ENCODE results near the gene KDM8. TPM values are rescaled to one million over a fixed set of nuclear protein-coding genes. Genes with fewer than 3 reads are reported as not detected.
A peak's percentile ranks its signal among the peaks of the same experiment; 100 is the strongest.

The KDM8 gene
- total RNA-seq, 2 donors from 2014 or later: 7.7 to 9.1 TPM

GRCh38 chr16:27181019-27181790 is 22.1 kb upstream of the KDM8 start:
- Mint-ChIP-seq H3K36me3 (ENCODE audit: low read depth) (no peaks in the 10 kb centered on the region), H3K4me1 (peaks cover 8% of the 10 kb centered on the region)

GRCh38 chr16:27182906-27183405 is 20.4 kb upstream of the KDM8 start:
- Mint-ChIP-seq H3K27ac (no peak overlapping the region), H3K36me3 (ENCODE audit: low read depth) (no peaks in the 10 kb centered on the region), H3K27me3 (no peaks in the 10 kb centered on the region), H3K4me1 (peaks cover 8% of the 10 kb centered on the region), H3K9me3 (no peaks in the 10 kb centered on the region), H3K4me3 (no peak overlapping the region)
- ATAC-seq (replicated peaks): no peak

More at GRCh38 chr16:27181019-27181790, 22.1 kb upstream of the KDM8 start:
- Mint-ChIP-seq H3K27ac (no peak overlapping the region), H3K4me3 (no peak overlapping the region), H3K9me3 (no peaks in the 10 kb centered on the region), H3K27me3 (no peaks in the 10 kb centered on the region)
- no peak for ATAC-seq (replicated peaks)

DNA sequence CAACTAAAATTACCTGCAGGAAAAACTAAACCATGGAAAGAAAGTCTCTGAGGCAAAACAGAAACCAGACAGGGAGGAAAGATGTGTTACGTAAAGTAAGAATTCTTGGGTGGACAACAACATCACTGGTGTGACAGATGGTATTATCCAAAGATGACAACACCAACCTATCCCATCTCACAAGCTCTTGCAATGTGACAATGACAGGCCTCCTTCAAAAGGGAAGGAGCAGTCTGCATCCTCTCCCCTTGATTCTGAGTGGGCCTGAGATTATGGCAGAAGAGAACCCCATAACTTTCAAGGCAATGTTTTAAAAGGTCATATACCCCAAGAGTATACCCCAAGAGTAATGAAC is 17.6 kb upstream of the KDM8 start:
- no peak for ATAC-seq (replicated peaks)
- no peaks in the 10 kb centered on the region for H3K9me3 Mint-ChIP-seq
- H3K4me3 Mint-ChIP-seq: no peak overlapping the region
- H3K27ac Mint-ChIP-seq: no peak overlapping the region
- H3K4me1 Mint-ChIP-seq: no peaks in the 10 kb centered on the region
- H3K36me3 Mint-ChIP-seq (ENCODE audit: low read depth): no peaks in the 10 kb centered on the region
- H3K27me3 Mint-ChIP-seq: no peaks in the 10 kb centered on the region

DNA sequence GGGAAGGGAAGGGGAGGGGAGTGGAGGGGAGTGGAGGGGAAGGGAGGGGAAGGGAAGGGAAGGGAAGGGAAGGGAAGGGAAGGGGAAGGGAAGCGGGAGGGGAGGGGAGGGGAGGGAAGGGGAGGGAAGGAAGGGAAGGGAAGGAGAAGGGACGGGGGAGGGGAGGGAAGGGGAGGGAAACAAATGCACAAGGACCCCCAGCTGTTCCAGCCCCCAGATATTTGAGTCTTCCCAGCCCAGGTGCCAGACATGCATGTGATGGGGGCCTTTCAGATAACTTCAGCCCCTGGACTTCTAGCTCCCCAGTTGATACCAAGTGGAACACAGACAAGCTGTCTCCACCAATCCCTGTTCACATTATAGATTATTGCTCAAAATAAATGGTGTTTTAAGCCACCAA is 14.7 kb upstream of the KDM8 start:
- ATAC-seq (replicated peaks): no peak
- no peaks in the 10 kb centered on the region for H3K9me3 Mint-ChIP-seq
- H3K36me3 Mint-ChIP-seq (ENCODE audit: low read depth): no peaks in the 10 kb centered on the region
- H3K27me3 Mint-ChIP-seq: no peaks in the 10 kb centered on the region
- no peaks in the 10 kb centered on the region for H3K4me1 Mint-ChIP-seq
- no peak overlapping the region for H3K4me3 Mint-ChIP-seq
- peak overlapping the region; percentile 26 for H3K27ac Mint-ChIP-seq

GRCh38 chr16:27189335-27189972 is 13.9 kb upstream of the KDM8 start:
- Mint-ChIP-seq H3K9me3 (no peaks in the 10 kb centered on the region), H3K4me3 (no peak overlapping the region), H3K4me1 (no peaks in the 10 kb centered on the region), H3K27ac (peak overlapping the region; percentile 26), H3K36me3 (ENCODE audit: low read depth) (no peaks in the 10 kb centered on the region), H3K27me3 (no peaks in the 10 kb centered on the region)
- no peak for ATAC-seq (replicated peaks)

GRCh38 chr16:27190316-27190871 is 12.9 kb upstream of the KDM8 start:
- H3K4me1 Mint-ChIP-seq: peaks cover 9% of the 10 kb centered on the region
- no peaks in the 10 kb centered on the region for H3K36me3 Mint-ChIP-seq (ENCODE audit: low read depth)
- H3K9me3 Mint-ChIP-seq: no peaks in the 10 kb centered on the region
- ATAC-seq (replicated peaks): no peak
- H3K27me3 Mint-ChIP-seq: no peaks in the 10 kb centered on the region
- H3K27ac Mint-ChIP-seq: no peak overlapping the region
- no peak overlapping the region for H3K4me3 Mint-ChIP-seq

DNA sequence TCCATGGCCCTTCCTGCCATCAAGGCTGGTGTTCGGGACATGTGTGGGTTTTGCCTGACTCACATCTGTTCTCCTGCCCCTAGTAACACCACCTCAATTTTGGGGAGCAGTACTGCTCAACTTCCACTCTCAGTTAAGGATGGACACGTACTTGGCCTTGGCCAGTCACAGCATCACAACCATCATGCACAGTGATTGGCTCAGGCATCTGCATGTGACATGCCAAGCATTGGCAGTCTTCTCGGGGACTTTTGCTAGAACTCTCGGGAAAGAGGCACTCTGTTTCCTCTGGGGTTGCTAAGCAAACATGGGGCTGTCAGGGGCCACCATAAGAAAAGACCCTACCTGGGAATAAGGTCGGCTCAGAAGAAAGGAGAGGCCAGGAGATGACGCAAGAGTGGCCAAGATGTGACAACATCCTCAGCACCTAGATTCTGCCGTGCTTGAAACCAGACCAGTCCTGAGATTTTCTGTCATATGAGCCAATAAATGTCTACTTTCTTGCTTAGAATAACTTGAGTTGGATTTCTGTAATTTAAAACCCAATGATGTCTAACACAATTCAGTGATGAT is 11.9 kb upstream of the KDM8 start:
- no peak overlapping the region for H3K4me3 Mint-ChIP-seq
- ATAC-seq (replicated peaks): no peak
- H3K27ac Mint-ChIP-seq: no peak overlapping the region
- H3K4me1 Mint-ChIP-seq: peaks cover 17% of the 10 kb centered on the region
- no peaks in the 10 kb centered on the region for H3K9me3 Mint-ChIP-seq
- no peaks in the 10 kb centered on the region for H3K36me3 Mint-ChIP-seq (ENCODE audit: low read depth)
- H3K27me3 Mint-ChIP-seq: no peaks in the 10 kb centered on the region

DNA sequence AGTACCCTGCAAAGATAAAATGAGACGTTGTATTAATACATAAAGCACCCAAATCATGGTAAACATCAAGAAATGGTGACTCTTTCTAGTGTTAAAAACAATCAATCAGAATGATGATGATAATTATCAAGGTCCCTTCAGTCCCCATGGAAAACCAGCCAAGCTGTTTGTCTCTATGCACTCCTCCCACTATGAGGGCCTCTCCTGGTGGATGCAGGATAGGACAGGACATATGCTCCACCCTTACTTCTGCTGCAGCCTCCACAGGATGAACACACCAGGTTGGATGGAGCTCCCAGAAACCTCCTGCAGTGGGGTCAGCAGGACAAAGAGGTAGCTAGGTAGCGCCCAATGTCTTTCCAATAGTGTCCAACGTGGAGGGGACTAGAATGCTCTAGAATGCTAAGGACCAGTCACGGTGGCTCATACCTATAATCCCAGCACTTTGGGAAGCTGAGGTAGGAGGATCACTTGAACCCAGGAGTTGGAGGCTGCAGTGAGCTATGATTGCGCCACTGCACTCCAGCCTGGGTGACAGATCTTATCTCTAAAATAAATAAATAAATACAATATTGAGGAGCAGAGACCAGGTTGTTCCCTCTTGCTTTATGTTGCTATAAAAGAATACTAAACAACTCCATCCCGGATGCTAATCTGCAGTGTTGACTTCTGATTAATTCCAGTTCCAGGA is 9.9 kb upstream of the KDM8 start:
- Mint-ChIP-seq H3K4me1 (peaks cover 23% of the 10 kb centered on the region), H3K27ac (no peak overlapping the region), H3K9me3 (no peaks in the 10 kb centered on the region), H3K36me3 (ENCODE audit: low read depth) (no peaks in the 10 kb centered on the region), H3K27me3 (no peaks in the 10 kb centered on the region), H3K4me3 (no peak overlapping the region)
- ATAC-seq (replicated peaks): no peak

DNA sequence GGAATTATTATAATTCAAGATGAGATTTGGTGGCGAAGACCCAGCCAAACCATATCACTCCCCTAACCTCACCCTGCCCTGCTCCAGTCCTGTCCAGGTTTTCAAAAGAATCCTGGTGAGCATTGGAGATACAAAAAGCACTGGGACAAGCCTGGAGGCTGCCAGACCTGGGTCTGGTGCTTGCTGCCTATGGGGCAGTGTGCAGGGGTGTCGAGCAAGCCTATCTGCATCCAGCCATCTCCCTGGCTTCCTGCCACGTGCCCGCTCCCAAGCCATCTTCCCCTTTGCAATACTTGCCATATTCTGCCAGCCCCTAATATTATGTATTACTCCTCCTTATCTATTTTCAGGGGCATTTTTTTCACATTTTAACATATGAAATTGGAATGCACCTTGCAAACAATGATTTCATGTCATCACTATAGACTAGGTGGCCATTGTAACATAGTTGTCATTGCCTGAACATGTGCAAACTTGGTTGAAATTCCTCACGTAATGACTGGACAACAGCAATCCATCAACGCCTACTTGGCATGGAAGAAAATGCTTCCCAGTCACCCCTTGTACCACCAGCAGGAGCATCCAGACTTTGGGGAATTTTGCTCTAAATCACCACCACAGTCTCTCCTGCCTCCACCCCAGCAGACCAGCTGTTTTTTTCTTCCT is 8.1 kb upstream of the KDM8 start:
- H3K36me3 Mint-ChIP-seq (ENCODE audit: low read depth): no peaks in the 10 kb centered on the region
- ATAC-seq (replicated peaks): no peak
- no peak overlapping the region for H3K4me3 Mint-ChIP-seq
- H3K27ac Mint-ChIP-seq: peak overlapping the region; percentile 37
- no peaks in the 10 kb centered on the region for H3K27me3 Mint-ChIP-seq
- H3K9me3 Mint-ChIP-seq: no peaks in the 10 kb centered on the region
- H3K4me1 Mint-ChIP-seq: peaks cover 39% of the 10 kb centered on the region

DNA sequence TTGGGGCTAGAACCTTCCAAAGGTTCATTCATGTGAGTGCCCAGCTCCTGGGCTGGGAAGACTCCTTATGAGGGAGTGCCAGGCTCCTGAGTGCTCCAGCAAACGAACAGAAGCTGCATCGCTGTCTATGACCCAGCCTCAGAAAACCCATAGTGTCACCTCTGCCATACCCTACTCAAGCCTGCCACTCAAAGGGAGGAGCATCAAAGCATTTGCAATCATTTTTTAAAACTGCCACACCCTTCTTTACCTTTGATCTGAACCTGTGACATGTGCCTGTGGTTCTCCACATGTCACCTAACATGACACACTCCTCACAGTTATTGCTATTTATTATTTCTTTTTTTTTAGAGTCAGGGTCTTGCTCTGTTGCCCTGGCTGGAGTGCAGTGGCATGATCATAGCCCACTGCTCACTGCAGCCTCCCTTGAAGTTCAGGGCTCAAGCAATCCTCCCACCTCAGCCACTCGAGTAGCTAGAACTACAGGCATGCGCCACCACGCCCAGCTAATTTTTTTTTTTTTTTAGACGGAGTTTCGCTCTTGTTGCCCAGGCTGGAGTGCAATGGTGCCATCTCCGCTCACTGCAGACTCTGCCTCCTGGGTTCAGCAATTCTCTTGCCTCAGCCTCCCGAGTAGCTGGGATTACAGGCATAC is 7.3 kb upstream of the KDM8 start:
- Mint-ChIP-seq H3K9me3 (no peaks in the 10 kb centered on the region), H3K4me1 (peaks cover 47% of the 10 kb centered on the region), H3K36me3 (ENCODE audit: low read depth) (no peaks in the 10 kb centered on the region), H3K4me3 (peak overlapping the region; percentile 7), H3K27ac (peak overlapping the region; percentile 37), H3K27me3 (no peaks in the 10 kb centered on the region)
- peak; percentile 40 for ATAC-seq (replicated peaks)

DNA sequence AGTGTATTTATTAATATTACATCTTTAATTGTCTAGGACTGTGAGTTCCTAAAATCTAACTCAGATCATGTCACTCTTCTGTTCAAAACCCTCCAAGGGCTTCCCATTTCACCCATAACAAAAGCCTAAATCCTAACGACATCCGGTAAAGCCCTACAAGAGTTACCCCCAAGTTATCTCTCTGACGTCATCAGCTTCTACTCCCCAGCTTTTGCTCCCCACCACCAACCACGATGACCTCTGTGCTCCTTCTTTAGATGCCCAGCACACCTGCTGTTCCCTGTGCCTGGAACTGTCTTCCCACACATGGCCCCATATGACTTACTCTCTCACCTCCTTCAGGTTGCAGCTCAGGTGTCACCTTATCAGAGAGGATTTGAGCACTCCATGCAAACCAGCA is 6.3 kb upstream of the KDM8 start:
- Mint-ChIP-seq H3K4me1 (peaks cover 48% of the 10 kb centered on the region), H3K36me3 (ENCODE audit: low read depth) (no peaks in the 10 kb centered on the region), H3K9me3 (no peaks in the 10 kb centered on the region), H3K4me3 (no peak overlapping the region), H3K27ac (no peak overlapping the region), H3K27me3 (no peaks in the 10 kb centered on the region)
- no peak for ATAC-seq (replicated peaks)

- peaks cover 48% of the 10 kb centered on the region for H3K4me1 Mint-ChIP-seq
- no peak for ATAC-seq (replicated peaks)
- H3K27me3 Mint-ChIP-seq: no peaks in the 10 kb centered on the region
- H3K36me3 Mint-ChIP-seq (ENCODE audit: low read depth): peaks cover 4% of the 10 kb centered on the region
- H3K27ac Mint-ChIP-seq: no peak overlapping the region
- peak overlapping the region; percentile 72 for H3K4me3 Mint-ChIP-seq
- H3K9me3 Mint-ChIP-seq: no peaks in the 10 kb centered on the region
Observed at GRCh38 chr16:27198451-27199234, 4.7 kb upstream of the KDM8 start.

GRCh38 chr16:27199235-27199586 is 4.1 kb upstream of the KDM8 start:
- Mint-ChIP-seq H3K9me3 (no peaks in the 10 kb centered on the region), H3K27ac (no peak overlapping the region), H3K27me3 (no peaks in the 10 kb centered on the region), H3K4me3 (peak overlapping the region; percentile 72), H3K36me3 (ENCODE audit: low read depth) (peaks cover 8% of the 10 kb centered on the region), H3K4me1 (peaks cover 48% of the 10 kb centered on the region)
- ATAC-seq (replicated peaks): no peak

All from activated T-helper 17 cell treated with anti-CD3 and anti-CD28 coated beads, Interleukin-2, amount 50 U/mL, for 72 hours (primary cell).